NCI-H82 treated with DMSO at 0.1 percent for 48 hours (cell line): ENCODE data around the gene TNIK.
"Not testable (repeated sequence)": the region's sequence is repeated elsewhere in the genome, so short reads cannot be mapped to it uniquely, and the experiment has no call there.

Experiments
- DNase-seq: peaks from one replicate; lab custom pipeline; 2025; ENCODE audit not compliant: unreplicated experiment; lab: John Stamatoyannopoulos, UW

Gene TNIK

DNA sequence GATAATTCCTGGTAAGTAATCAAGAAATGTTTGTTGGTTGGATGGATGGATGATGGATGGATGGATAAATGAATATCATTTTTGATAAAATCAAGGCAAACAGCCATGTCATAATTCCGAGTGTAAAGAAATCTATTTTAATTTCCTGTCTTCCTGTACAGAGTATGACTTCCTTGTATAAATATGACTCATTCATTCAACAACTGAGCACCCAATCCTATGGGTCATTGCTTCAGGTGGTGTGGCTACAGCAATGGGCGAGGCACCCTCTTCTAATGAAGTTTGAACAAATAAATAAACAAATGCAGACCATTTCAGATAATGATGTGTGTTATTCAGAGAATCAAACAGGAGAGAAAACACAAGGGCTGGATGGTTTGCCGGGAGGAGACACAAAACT is 198.7 kb downstream of the TNIK start:
- DNase-seq = no peak

DNA sequence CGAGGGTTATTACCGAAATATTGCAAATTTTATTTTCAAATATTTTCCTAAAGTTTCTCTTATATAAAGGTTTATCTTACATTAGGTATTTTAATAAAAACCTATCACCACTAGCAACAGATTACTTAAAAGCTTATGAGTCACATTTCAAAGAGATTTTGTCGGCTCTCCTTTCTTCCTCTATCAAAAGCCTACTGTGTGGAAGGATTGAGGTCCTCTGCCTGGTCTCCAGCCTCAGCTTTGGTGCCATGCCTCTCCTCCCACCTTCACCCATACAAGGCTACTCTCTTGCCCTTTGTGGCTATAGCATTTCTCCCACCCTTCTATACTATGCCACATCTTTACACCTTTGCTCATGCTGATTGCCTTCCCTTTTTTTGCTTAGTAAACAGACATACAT is 199.3 kb downstream of the TNIK start:
- DNase-seq = no peak

DNA sequence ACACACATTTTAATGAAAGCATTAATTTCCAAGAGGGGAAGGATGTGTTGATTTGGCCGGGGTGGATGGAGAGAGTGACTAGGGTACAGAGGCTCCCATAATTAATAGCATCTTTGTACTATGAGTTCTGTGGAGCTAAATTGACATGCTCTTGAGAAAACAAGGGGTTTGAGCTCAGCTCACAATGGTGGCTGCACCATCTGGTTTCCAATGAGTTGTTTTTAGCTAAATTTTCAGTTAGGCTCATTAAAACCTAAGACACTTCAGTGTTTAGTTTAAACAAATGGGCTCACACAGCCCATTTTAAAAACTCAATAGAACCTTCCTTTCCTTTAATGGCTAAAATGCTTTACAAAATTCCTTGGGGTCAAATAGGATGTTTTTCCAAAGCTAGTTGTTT is 199.7 kb downstream of the TNIK start:
- no peak for DNase-seq

DNA sequence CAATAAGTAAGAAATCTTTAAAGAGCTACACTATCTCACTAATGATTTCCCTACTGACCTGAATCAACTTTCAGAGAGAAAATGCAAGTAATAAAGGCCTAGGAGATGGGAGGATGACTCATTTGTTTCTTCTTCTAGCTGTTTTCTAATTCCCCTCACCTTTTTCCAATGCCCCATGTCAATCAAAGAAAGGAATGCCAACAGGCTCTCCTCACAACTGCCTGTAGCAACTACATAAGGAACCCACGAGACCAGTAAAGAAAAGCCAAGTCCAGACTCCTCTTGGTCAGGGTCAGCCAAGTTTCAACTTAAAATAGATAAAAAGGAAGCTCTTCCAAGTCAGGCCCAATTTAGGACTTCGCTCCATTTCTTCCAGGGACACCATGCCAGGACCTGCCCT is 201.9 kb downstream of the TNIK start:
- no peak for DNase-seq

DNA sequence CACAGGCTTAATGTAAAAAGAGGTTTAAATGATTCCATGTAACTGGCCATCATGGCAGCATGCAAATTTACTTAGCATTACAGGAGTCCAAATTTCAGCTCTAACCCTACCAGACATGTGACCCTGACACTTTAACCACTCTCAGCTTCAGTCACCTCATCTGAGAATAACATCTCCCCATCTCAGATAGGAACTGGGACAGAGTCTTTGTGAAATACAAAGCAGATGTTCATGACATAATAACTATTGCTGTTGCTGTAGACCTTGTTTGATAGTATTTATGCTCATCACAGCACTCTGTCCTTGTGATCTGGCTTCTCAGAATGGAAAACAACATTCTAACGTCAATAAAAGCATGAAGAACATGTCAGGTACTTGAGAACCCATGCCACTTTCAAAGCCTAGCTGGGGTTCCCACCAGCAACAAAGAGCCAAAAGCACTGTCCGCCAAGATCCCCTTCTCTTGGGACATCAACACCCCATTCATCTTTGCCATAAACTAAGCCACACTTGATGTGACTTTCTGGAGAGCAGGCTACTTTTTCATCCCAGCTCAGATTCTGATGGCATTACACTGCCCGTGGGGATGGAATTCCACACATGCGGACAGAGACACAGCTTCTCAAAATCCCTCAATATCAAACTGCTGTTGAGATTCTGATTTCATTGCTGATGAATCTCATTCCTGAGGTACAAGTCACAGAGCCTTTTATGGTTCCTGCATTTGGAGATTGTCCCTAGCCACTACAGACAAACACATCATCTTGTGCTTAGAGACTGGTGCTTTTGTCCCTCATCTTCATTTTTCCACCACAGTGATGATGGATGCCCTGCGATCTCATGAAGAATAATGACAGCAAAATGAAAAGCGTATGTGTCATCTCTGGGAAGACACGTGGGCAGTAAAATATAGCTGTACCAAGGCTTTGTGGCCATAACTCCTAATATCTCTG is 202.7 kb downstream of the TNIK start:
- no peak for DNase-seq

DNA sequence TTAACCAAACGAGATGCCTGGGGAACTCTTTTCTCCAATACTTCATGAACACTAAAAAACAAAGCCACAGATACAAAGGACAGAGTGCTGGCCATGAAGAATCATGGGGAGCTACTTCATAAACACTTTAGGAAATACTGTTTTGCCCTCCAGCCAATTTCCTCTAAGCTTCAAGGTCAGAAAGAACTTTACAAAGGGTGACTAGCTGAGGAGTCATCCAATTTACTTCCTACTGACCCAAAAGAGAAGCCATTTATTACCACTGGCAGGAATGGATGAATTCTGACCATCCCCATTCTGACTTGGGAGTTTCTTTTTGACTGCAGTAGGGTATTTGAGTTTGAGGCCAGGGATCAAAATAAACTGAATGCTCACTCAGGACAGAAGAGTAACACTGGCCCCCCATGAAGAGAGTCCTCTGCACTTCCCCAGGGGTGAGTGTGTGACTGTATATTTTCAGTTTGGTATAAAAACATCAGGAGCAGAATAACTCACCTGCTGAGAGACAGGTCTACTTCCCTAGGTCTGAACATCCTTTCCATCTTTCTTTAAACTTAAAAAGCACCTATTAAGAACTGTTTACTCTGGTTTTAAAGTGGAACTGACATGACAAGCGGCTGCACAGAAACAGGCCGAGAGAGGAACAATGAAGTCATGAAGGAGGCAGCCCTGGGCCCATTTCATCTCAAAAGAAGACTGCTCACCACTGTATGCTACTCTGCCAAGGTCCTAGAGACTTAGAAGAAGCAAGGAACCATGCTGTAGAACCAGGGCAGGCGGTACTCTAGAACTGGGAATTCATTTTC is 203.6 kb downstream of the TNIK start:
- no peak for DNase-seq

DNA sequence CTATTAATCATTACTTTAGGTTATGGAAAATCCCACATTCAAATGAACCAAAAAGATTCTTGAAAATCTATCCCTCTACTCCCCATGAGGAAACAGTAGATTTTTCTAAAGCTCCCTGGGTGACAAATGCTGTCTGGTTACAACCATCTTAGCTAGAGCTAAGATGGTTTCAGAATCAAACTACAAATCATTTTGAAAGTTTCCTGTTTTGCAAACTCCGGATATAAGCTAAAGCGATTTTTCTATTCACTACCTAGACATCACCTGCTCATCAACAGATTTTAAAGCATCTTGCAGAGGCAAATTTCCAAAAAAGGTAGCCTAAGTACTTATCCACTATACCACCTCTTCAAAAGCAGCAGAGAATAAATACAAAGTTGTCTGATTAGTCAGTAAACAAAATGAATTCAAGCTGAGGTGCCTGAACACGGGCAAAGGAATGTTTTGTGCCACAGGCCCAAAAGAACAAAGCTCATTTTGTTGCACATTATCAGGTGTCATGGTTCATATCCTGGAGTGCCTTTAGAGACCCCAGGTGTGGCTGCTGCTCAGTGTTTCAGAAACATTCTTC is 204.9 kb downstream of the TNIK start:
- DNase-seq = no peak

DNA sequence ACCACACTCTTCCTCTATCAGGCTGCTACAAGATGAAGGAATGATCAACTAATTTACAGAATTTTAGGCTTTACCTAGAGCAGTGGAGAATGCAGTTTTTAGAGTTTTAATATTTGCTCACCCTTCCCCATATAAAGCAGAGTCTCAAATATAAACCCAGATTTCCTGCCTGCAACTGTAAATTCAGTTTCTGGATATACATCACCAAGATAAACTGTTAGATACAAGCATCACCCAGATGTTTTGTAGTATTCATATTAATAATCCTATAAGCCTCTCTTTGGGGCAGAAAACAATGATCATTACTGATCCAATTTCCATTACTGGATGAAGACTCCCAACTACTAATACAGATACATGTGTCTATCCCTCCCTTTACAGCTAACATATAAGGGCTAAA is 205.9 kb downstream of the TNIK start:
- DNase-seq = no peak

DNA sequence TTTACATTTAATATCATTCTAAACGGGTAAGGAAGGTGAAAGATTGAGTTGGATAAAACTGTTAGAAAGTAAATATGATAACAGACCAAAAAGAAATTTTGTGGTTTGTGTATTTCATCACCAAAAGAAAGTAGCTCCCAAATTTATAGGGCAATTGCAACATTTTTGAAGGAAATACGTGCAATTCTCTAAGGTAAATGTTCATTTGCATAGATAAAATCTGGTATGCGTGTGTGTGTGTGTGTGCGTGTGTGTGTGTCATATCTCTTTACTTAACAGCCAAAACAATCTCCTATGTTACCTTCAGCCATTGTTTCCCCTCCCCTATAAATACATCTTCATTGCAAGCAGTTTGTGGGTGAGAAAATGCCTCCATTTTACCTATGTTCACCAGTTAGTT is 208.4 kb downstream of the TNIK start:
- no peak for DNase-seq

DNA sequence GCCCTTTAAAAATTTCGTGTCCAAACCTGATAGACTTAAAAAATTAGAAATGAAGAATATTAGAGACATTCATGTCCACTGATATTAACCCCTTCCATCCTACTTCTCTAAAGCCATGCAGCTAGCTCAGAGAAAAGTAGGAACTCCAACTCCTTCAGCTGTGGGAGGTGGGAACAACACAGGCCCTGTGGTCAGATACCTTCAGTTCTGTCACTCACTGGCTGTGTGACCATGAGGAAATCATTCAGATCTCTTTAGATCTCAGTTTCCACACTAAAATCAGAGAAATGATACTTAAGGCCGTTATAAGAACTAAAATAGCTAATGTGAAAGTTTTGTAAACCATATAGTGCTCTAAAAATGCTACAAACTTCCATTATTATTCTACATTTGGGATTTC is 209.8 kb downstream of the TNIK start:
- no peak for DNase-seq

DNA sequence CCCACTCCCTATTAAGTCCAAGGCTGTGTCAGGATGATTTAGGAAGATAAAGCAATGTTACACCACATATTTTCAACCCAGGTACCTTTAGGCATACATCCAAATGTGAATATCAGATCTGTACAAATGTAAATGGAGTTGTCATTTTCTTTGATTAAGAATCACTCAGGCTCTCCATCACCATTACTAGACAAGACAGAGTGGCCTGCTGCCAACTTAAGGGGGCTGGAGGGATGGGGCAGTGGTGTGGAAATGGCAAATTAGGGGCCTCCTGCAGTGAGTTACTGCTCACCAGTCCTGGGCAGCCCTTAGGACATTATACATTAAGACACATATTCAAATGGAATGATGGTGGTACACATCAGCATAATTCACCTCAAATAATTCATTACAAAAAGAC is 211.0 kb downstream of the TNIK start:
- DNase-seq = no peak

DNA sequence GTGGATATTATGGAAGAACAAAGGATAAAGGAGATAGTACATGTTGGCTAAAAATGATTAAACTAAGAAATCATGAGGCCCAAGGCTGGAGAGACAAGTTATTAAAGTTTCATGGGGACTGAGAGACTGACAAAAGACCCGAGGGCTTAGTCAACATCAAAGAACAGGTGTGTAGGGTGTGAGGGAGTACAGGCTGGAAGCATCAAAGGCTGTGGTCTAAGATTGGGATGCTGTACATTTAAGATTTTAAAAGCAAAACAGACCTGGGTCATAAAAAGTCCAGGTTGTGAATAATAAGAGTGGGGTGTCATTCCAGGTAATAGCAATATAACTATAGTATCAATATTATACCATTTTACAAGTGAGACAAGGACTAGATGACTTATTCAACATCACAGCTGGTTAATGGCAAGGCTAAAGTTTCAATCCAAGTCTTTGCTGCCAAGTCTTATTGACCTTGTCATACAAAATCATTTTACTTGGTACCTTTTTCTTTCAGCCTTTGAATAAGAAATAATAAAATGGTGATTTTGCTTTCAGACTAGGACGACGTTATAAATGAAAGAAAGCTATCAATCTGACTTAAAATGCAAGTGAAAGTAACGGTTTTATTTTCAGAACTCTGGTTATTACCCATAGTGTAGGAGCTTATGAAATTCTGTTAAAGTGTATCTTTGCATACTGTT is 211.6 kb downstream of the TNIK start:
- no peak for DNase-seq

DNA sequence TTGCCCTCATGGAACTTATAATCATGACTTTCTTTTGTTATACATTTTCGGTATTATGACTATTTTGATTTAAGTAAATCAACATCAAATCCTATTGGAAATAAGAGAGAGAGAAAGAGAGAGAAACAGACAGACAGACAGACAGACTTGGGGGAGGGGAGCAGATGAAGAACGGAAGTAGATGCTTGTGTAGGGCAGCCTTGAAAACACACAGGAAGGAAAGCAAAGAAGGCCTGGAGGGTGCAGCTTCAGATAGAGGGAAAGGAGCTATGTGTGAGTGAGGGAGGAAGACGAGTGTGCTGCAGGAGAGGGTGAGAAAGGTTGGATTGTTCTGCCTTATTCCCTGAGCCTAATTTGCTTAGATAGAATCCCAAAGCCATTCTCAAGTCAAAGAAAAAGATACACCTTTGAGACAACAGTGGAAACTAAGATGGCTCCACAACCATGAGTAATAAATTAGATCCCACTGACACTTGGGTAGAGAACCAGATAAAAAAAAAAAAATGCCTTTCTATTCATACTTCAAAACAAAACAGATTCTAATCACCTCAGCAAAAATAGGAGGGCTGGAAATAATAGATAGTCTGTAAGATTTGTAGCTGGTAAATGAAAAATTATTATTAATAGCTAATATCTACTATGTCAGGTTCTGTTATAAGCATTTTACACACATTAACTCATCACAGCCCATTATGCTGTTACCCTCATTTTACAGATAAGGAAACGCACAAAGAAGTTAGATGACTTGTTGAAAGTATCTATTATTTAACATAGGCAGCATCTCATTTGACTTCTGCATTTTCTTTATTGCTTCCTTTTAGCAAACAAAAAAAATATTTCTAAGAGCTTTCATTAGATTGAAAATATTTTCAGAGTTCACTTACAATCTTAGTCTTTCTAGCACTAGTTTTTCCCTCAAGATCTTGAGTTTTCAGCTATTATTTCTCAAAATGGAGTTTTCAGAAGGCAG is 214.1 kb downstream of the TNIK start:
- DNase-seq = no peak

DNA sequence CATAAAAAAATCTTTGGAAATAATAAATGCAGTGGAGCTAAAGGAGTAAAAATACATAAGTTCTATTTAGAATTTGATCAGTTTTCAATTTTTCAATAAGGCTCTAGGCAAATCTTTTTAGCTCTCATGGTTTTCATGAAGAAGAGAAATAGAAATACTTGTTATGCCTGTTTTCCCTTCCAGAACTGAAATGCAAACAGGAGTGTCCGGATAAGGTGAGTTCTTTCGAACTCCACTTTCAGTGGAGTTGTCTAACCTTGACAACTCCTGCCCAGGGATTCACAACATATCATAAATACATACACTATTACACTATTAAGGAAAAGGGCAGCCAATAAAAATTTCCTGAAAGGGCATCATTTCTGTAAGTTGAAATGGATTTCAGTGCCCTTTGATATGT is 217.3 kb downstream of the TNIK start:
- no peak for DNase-seq

DNA sequence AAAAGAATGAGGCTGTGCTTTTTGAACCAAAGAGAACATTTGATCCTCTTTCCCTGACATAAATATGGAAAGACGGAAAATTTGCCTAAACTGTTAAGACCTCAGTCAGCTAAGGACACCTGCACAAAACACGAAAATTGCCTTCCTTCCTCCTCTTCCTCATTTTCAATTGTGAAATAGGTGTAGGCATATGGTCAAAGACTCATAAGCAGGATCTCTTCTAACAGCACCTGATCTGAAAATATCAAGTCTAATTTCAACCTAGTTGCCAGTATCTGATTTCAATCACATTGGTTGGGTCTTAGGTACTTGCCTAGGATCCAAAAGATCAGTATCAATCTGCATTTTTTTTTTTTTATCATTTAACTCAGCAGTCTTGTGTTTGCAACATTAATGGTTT is 218.0 kb downstream of the TNIK start:
- DNase-seq = no peak

DNA sequence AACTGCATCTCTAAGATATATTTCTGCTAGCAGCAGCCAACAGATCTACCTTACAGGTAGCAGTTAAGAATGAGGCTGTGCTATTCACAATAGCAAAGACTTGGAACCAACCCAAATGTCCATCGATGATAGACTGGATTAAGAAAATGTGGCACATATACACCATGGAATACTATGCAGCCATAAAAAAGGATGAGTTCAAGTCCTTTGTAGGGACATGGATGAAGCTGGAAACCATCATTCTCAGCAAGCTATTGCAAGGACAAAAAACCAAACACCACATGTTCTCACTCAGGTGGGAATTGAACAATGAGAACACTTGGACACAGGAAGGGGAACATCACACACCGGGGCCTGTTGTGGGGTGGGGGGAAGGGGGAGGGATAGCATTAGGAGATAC is 218.6 kb downstream of the TNIK start:
- not testable (repeated sequence) for DNase-seq

DNA sequence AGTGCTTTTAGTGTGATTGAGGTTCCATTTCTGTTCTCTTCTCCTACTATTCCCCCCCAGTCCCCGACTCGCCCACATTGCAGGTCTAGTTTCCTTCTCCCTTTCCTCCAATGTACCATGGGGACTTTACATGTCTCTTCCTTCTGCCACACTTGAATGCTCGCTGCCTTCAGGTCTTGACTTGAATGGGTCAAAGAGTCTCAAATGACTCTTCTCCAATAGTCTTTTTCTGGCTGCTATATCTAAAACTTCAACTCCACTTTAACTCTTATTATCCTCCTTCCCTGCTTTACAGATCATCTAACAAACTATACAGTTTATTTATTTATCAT is 219.7 kb downstream of the TNIK start:
- no peak for DNase-seq

DNA sequence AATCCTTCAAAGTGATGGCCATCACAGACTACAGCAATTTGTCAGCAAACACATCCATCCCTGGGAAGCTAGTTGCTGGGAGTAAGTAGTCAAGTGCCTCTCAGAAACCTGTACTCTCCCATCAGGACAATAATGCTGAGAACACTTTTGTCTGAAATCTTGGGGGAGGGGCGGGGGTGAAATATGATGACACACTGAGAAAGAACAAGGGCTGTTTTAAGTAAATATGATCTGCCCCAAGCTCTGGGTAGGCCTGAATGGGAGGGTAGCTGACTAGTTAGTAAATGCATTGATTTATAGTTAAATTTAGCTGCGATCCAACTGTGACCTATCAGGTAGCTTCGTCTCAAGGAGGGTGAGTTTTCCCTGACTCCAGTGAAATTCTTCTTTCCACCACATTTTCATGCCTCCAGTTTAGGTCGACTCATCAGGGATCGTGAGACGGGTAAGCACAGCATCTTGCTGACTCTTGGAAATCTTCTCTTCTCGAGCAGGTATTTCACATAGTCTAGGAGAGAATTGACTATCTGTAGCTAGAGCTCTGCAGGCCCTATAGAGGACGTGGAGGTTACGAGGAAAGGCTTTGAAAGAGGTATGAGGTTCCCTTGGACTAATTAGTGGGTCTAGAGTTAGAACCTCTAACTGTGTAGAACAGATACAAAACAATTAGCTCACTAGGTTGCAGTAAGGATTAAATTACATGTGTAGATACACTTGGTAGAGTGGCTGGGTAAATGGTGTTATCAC is 220.3 kb downstream of the TNIK start:
- DNase-seq = no peak

DNA sequence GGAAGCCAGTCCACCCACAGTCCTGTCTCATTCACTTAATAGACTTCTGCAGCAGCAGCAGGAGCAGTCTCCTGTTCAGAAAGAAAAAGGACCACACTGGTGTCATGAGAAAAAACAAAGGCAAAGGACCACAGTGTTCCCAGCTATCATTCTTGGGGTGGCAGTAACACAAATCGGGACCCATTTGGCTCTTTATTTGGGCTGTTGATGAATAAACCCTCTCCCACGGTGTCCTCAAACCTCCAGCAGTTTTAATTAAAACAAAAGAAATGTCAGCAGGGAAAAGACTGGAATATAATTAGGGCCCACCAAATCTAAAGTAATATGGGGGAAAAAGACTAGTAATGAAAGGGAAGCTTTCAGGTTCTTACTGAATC is 223.2 kb downstream of the TNIK start:
- DNase-seq = no peak
